GM06990 (cell line): ENCODE results near the gene MYCN.

Experiments used
- DNase-seq: peaks from one replicate; pipeline ENCODE4 v3.0.0-alpha.2; 2011; ENCODE audit not compliant: insufficient read length; ENCODE audit errors: extremely low read depth
- H3K27me3 ChIP-seq: replicated peaks from 2 replicates; pipeline ENCODE4 v1.6.0; 2011; ENCODE audit warnings: low read length; ENCODE audit not compliant: control insufficient read depth, insufficient read depth
- H3K36me3 ChIP-seq: 2 replicates; pipeline ENCODE4 v1.5.1; 2011; ENCODE audit warnings: low read length; ENCODE audit not compliant: control insufficient read depth, insufficient read depth
- H3K4me3 ChIP-seq: replicated peaks from 2 replicates; pipeline ENCODE4 v1.5.1; 2011; ENCODE audit warnings: low read depth, mild to moderate bottlenecking, control low read depth, low read length
- TF ChIP-seq, protein P1 (sequence below): IDR thresholded peaks from 2 replicates; pipeline ENCODE4 v1.5.1; 2011; ENCODE audit warnings: low read length, control low read depth, mild to moderate bottlenecking, inconsistent platforms; ENCODE audit not compliant: insufficient read depth, poor library complexity, severe bottlenecking

MYCN gene

DNA sequence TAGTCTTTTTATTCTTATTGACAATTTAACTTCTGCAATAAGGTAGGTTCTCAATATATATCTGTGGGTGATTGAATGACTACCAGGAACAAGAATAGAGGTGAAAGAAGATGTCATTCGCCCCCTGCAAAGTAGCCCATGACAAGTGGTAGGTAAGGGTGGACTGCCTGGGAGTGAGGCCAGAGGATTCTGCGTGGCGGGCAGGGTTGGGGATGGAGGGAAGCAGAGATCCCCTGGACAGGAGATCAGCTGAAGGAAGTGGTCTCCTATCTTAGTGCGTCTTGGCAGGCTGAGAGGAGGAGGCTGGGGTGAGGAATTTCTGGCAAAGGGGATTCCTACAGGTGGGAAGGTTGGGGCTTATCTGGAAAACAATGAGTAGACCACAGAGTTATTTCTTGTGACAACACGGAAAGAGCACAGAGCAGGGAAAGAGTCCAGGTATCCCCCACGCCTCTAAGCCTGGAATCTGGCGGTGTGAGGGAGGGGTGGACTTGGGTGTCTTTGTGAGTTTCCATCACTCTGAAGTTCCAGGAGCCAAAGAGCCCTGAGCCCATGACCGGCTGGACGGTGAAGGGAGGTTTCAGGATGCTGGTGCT lies 21.5 kb upstream of the MYCN start:
- no peaks in the 10 kb centered on the region for H3K36me3 ChIP-seq
- H3K4me3 ChIP-seq, result no peak overlapping the region
- TF ChIP-seq, protein P1, sequence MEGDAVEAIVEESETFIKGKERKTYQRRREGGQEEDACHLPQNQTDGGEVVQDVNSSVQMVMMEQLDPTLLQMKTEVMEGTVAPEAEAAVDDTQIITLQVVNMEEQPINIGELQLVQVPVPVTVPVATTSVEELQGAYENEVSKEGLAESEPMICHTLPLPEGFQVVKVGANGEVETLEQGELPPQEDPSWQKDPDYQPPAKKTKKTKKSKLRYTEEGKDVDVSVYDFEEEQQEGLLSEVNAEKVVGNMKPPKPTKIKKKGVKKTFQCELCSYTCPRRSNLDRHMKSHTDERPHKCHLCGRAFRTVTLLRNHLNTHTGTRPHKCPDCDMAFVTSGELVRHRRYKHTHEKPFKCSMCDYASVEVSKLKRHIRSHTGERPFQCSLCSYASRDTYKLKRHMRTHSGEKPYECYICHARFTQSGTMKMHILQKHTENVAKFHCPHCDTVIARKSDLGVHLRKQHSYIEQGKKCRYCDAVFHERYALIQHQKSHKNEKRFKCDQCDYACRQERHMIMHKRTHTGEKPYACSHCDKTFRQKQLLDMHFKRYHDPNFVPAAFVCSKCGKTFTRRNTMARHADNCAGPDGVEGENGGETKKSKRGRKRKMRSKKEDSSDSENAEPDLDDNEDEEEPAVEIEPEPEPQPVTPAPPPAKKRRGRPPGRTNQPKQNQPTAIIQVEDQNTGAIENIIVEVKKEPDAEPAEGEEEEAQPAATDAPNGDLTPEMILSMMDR, result no peak
- DNase-seq, result no peak
- H3K27me3 ChIP-seq, result peaks cover 2% of the 10 kb centered on the region

DNA sequence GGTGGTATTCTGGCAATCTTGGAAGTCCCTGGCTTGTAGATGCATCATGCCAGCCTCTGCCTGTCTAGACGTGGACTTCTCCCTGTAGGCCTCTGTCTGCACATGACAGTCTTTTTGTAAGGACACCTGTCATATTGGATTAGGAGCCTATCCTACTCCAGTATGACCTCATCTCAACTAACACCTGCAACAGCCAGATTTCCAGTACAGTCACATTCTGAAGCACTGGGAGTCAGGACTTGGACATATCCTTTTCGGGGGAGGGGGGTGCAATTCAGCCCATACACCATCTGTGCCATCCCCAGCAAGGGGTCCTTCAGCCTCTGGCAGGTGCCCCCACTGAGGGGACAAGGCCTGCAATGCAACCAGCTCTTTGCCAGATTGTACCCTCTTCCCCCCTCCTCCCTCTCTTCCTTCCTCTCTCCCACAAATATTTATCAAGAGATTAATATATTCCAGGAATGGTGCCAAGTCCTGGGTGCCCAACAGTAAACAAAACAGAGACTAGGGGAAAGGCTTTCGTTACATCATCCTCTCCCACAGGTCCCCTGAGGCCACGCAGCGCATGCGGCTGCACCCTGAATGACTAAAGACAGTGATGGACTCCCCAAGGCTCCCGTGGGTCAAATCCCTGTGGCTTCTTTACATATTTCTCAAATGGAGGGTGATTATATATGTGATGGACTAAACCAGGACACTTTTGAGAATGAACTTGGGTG lies 20.5 kb upstream of the MYCN start:
- TF ChIP-seq, protein P1, result no peak
- DNase-seq, result no peak
- Histone ChIP-seq H3K4me3 (no peak overlapping the region), H3K27me3 (peaks cover 2% of the 10 kb centered on the region), H3K36me3 (no peaks in the 10 kb centered on the region)

DNA sequence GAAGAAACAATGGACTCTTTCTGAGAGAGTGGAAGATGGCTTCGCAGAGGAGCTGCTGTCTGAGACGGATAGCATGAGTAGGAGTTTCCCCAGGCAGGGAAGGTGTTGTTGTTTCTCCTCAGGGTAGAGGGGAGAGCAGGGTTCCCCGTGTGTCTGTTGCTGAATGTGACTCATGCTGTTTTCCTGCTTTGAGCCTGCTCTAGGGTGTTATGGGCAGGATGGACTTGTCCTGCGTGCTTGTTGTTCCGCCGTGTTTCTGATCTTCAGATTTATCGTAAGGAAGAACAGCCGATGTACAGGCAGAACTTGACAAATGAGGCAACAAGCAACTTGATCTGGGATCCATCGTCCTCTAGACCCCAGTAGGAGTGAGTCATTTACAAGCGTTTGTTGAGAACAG lies 19.7 kb upstream of the MYCN start:
- H3K4me3 ChIP-seq, result no peak overlapping the region
- H3K27me3 ChIP-seq, result peaks cover 2% of the 10 kb centered on the region
- no peaks in the 10 kb centered on the region for H3K36me3 ChIP-seq
- DNase-seq, result no peak
- TF ChIP-seq, protein P1, result no peak

DNA sequence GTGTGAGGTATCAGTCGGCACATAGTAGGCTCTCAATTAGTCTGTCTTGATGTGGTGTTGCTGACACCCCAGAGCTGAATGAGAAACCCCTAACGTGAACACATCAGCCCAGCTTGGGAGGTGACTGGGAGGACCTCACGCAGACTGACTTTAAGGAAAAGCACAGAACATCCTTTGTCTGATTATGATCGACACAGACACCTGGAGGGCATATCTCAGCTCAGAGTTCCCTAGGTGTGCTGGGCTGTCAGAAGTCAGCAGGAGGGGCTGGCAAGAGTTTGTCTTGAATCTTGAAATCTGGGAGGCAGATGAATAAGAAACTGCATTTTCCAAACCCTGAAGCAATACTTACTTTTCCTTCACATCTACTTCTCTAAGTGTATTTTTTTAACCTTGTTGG lies 16.8 kb upstream of the MYCN start:
- TF ChIP-seq, protein P1, result no peak
- no peak overlapping the region for H3K4me3 ChIP-seq
- DNase-seq, result no peak
- no peaks in the 10 kb centered on the region for H3K36me3 ChIP-seq
- H3K27me3 ChIP-seq, result peaks cover 2% of the 10 kb centered on the region

DNA sequence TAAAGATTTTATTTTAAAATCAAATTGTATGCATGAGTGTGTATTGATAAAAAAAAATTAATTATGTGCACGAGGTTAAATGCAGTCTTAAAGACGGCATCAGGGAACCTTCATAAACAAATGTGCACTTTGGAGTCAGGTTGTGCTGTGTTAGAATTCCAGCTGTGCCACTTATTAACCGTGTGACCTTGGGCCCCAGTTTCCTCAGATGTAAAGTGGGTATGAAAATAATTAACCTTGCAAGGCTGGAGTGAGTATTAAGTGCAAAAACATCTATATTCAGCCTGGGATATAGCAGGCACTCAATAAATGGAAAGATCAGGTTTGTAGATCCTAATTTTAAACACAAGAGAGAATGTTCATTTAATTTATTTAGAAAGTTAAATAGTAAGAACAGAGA lies 14.5 kb upstream of the MYCN start:
- TF ChIP-seq, protein P1, result no peak
- Histone ChIP-seq H3K36me3 (no peaks in the 10 kb centered on the region), H3K27me3 (peaks cover 2% of the 10 kb centered on the region), H3K4me3 (no peak overlapping the region)
- DNase-seq, result no peak

DNA sequence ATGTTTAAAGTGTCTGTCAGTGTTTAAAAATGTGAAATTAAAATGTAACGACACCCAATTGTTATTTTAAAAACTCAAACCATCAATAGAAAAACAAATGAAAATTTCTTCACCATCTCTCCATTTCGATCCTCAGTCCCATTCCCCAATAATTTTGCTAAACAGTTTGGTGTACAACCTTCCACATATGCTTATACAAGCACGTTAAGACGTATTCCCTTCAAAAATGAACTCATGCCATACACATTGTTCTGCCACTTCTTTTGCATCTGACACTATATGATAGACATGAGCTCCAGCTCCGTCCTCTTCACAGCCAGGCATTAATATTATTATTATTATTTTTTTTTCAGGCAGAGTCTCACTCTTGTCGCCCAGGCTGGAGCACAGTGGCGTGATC lies 14.1 kb upstream of the MYCN start:
- TF ChIP-seq, protein P1, result no peak
- H3K4me3 ChIP-seq, result no peak overlapping the region
- no peaks in the 10 kb centered on the region for H3K36me3 ChIP-seq
- no peaks in the 10 kb centered on the region; the same call in 1 of the 2 replicates for H3K27me3 ChIP-seq
- no peak for DNase-seq
